Astrocyte (in vitro differentiated cells and primary cell): ENCODE results near the gene CMTM7. TPM values are rescaled to one million over a fixed set of nuclear protein-coding genes. Genes with fewer than 3 reads are reported as not detected.

Experiments
- DNase-seq: peaks from one replicate; pipeline ENCODE4 v3.0.0-alpha.2; 2010; ENCODE audit warnings: low read depth
- FAIRE-seq: peaks from 2 replicates; lab custom pipeline; 2011; peaks lifted over from hg19 to GRCh38; lab: Jason Lieb, UNC
- H2AFZ ChIP-seq: 2 replicates; pipeline ENCODE4 v1.6.0; 2012; ENCODE audit warnings: low read depth, low read length, inconsistent platforms
- H3K27ac ChIP-seq: 2 replicates; pipeline ENCODE4 v1.5.1; 2011; ENCODE audit warnings: low read depth, low read length, inconsistent platforms
- H3K27me3 ChIP-seq: 2 replicates; pipeline ENCODE4 v1.6.0; 2011; ENCODE audit warnings: low read length, inconsistent platforms; ENCODE audit not compliant: insufficient read depth
- H3K36me3 ChIP-seq: 2 replicates; pipeline ENCODE4 v1.5.1; 2011; ENCODE audit warnings: low read length, inconsistent platforms; ENCODE audit not compliant: insufficient read depth
- H3K4me1 ChIP-seq: 2 replicates; pipeline ENCODE4 v1.5.1; 2011; ENCODE audit warnings: low read length, inconsistent platforms; ENCODE audit not compliant: insufficient read depth
- H3K4me2 ChIP-seq: 2 replicates; pipeline ENCODE4 v1.6.0; 2012; ENCODE audit warnings: low read length, inconsistent platforms
- H3K4me3 ChIP-seq: 2 replicates; pipeline ENCODE4 v1.5.1; 2011; ENCODE audit warnings: low read depth, mild to moderate bottlenecking, low read length, inconsistent platforms; ENCODE audit not compliant: insufficient read depth
- H3K79me2 ChIP-seq: 2 replicates; pipeline ENCODE4 v1.6.0; 2012; ENCODE audit warnings: mild to moderate bottlenecking, low read length, inconsistent platforms; ENCODE audit not compliant: insufficient read depth
- H3K9ac ChIP-seq: 2 replicates; pipeline ENCODE4 v1.6.0; 2012; ENCODE audit warnings: mild to moderate bottlenecking, low read length, inconsistent platforms
- H3K9me3 ChIP-seq: 2 replicates; pipeline ENCODE4 v1.5.1; 2012; ENCODE audit warnings: low read depth, mild to moderate bottlenecking, low read length, inconsistent platforms; ENCODE audit not compliant: insufficient read depth
- H4K20me1 ChIP-seq: 2 replicates; pipeline ENCODE4 v1.6.0; 2012; ENCODE audit warnings: low read length, inconsistent platforms; ENCODE audit not compliant: insufficient read depth
- H3K27ac Mint-ChIP-seq: one replicate; pipeline ENCODE4 v1.8.0; 2021; ENCODE audit warnings: mild to moderate bottlenecking, mixed read lengths; ENCODE audit not compliant: unreplicated experiment
- H3K27me3 Mint-ChIP-seq: one replicate; pipeline ENCODE4 v1.8.0; 2021; ENCODE audit warnings: low read depth, mixed read lengths; ENCODE audit not compliant: unreplicated experiment
- H3K36me3 Mint-ChIP-seq: one replicate; pipeline ENCODE4 v1.8.0; 2021; ENCODE audit warnings: low read depth, mixed read lengths; ENCODE audit not compliant: unreplicated experiment
- H3K4me1 Mint-ChIP-seq: one replicate; pipeline ENCODE4 v1.8.0; 2021; ENCODE audit warnings: low read depth, mixed read lengths; ENCODE audit not compliant: unreplicated experiment
- H3K4me3 Mint-ChIP-seq: one replicate; pipeline ENCODE4 v1.8.0; 2021; ENCODE audit warnings: mild to moderate bottlenecking, moderate library complexity, mixed read lengths; ENCODE audit not compliant: unreplicated experiment
- H3K9me3 Mint-ChIP-seq: one replicate; pipeline ENCODE4 v1.8.0; 2021; ENCODE audit warnings: mild to moderate bottlenecking, mixed read lengths; ENCODE audit not compliant: unreplicated experiment
- EZH2 ChIP-seq: IDR thresholded peaks from 2 replicates; pipeline ENCODE4 v1.6.1; 2012; ENCODE audit warnings: mild to moderate bottlenecking, low read length, inconsistent platforms; ENCODE audit not compliant: insufficient read depth
- total RNA-seq: library from RNA; stranded (reverse); gene quantifications from 2 replicates; pipeline ENCODE4 v1.2.1, GENCODE V29; 2021
- TF ChIP-seq, protein P1 (sequence below): IDR thresholded peaks from 2 replicates; pipeline ENCODE4 v1.5.1; 2011; ENCODE audit warnings: low read depth, mild to moderate bottlenecking, inconsistent platforms, low read length, moderate library complexity; ENCODE audit not compliant: insufficient read depth

The CMTM7 gene
- total RNA-seq, 1 donor from 2014 or later = 23.9 TPM

- H3K4me1 ChIP-seq = peaks cover 3% of the 10 kb centered on the region
- Mint-ChIP-seq H3K9me3 (peaks cover 2% of the 10 kb centered on the region), H3K36me3 (peaks cover 14% of the 10 kb centered on the region), H3K4me3 (peak overlapping the region; percentile 40), H3K4me1 (peaks cover 11% of the 10 kb centered on the region), H3K27me3 (no peaks in the 10 kb centered on the region), H3K27ac (no peak overlapping the region)
- H3K36me3 ChIP-seq = peaks cover 4% of the 10 kb centered on the region
- TF ChIP-seq, protein P1, sequence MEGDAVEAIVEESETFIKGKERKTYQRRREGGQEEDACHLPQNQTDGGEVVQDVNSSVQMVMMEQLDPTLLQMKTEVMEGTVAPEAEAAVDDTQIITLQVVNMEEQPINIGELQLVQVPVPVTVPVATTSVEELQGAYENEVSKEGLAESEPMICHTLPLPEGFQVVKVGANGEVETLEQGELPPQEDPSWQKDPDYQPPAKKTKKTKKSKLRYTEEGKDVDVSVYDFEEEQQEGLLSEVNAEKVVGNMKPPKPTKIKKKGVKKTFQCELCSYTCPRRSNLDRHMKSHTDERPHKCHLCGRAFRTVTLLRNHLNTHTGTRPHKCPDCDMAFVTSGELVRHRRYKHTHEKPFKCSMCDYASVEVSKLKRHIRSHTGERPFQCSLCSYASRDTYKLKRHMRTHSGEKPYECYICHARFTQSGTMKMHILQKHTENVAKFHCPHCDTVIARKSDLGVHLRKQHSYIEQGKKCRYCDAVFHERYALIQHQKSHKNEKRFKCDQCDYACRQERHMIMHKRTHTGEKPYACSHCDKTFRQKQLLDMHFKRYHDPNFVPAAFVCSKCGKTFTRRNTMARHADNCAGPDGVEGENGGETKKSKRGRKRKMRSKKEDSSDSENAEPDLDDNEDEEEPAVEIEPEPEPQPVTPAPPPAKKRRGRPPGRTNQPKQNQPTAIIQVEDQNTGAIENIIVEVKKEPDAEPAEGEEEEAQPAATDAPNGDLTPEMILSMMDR = no peak
- TF ChIP-seq EZH2 = no peak
- no peak overlapping the region for H3K4me2 ChIP-seq
- no peak for FAIRE-seq
- no peaks in the 10 kb centered on the region for H3K9me3 ChIP-seq
- H4K20me1 ChIP-seq = no peaks in the 10 kb centered on the region
- DNase-seq = no peak
- H3K27me3 ChIP-seq = no peaks in the 10 kb centered on the region
- no peak overlapping the region for H2AFZ ChIP-seq
- H3K9ac ChIP-seq = no peak overlapping the region
- no peaks in the 10 kb centered on the region for H3K79me2 ChIP-seq
- H3K4me3 ChIP-seq = no peak overlapping the region
- no peak overlapping the region for H3K27ac ChIP-seq
Measured at GRCh38 chr3:32455609-32456428, 64.2 kb downstream of the CMTM7 start.

DNA sequence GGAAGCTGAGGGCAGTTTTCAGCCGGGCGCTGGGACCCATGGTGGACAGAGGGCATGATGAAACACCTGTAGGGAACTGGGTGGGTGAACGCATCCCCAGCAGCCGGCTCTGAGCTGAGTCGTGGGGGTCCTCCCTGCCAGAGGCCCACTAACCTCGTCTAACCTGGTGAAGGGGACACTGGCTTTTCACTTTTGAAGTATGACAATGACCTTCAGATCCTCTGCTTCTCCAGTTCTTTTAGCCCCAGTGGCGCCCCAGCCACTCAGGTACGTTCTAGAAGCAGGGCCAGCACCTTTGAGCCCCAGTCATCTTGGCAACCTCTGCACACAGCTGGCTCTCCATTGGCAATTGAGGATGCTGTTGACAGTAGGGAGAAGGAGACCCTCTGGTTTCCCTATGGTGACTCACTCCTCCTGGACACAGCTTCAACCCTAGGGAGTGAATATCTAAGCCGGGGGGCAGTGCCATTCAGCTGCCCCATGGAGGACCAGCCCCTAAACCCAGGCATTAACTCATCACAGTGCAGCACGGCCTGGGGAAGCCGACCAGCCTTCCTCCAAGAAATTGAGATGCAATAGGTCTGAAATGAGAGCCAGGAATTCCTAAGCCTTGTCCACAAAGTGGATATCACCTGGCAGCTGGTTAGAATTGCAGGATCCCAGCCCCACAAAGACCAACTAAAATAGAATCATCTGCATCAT is 64.9 kb downstream of the CMTM7 start:
- no peak overlapping the region for H2AFZ ChIP-seq
- H3K27ac ChIP-seq = no peak overlapping the region
- DNase-seq (no peak), FAIRE-seq (no peak)
- H3K9me3 ChIP-seq = no peaks in the 10 kb centered on the region
- H3K27me3 Mint-ChIP-seq = no peaks in the 10 kb centered on the region
- peaks cover 12% of the 10 kb centered on the region for H3K36me3 Mint-ChIP-seq
- H4K20me1 ChIP-seq = no peaks in the 10 kb centered on the region
- peaks cover 14% of the 10 kb centered on the region for H3K4me1 Mint-ChIP-seq
- H3K27ac Mint-ChIP-seq = no peak overlapping the region
- peaks cover 2% of the 10 kb centered on the region for H3K9me3 Mint-ChIP-seq
- H3K79me2 ChIP-seq = no peaks in the 10 kb centered on the region
- TF ChIP-seq, protein P1 = no peak
- TF ChIP-seq EZH2 = no peak
- no peak overlapping the region for H3K4me3 ChIP-seq
- no peak overlapping the region for H3K4me3 Mint-ChIP-seq
- peaks cover 4% of the 10 kb centered on the region for H3K36me3 ChIP-seq
- H3K27me3 ChIP-seq = no peaks in the 10 kb centered on the region
- no peak overlapping the region for H3K9ac ChIP-seq
- H3K4me1 ChIP-seq = peaks cover 3% of the 10 kb centered on the region
- no peak overlapping the region for H3K4me2 ChIP-seq
